HCT116 (cell line): ENCODE results near the gene LGMN. TPM values are rescaled to one million over a fixed set of nuclear protein-coding genes. Genes with fewer than 3 reads are reported as not detected.

Source experiments
- ATAC-seq: fragments of 200-7000 bp; cut with Tn5 transposase; 2 replicates; pipeline ENCODE4 v1.9.1; 2020; ENCODE audit warnings: mild to moderate bottlenecking, moderate library complexity
- BruUV-seq: library from RNA; stranded (reverse); fragments of 400-500 nt; replicated peaks from 2 replicates; lab custom pipeline; 2021; lab: Mats Ljungman, UMichigan
- CTCF ChIA-PET: fragments of 300-600 bp; sonication (Branson Sonifier 250); formaldehyde crosslinking; loops from one replicate; lab custom pipeline; 2021; ENCODE audit warnings: antibody characterized with exemption; lab: Charles Lee
- POLR2A ChIA-PET: fragments of 300-600, 350-600 bp; sonication (Branson Sonifier 250); formaldehyde crosslinking; loops from one replicate; lab custom pipeline; 2021; ENCODE audit warnings: antibody characterized with exemption; lab: Charles Lee
- RAD21 ChIA-PET, 2 experiments: fragments of 300-600 bp; sonication (Branson Sonifier 250); formaldehyde crosslinking; loops; one replicate each; lab custom pipeline; 2023; ENCODE audit warnings: low total read pairs in 2 of 2; ENCODE audit not compliant: uncharacterized antibody in 2 of 2, unreplicated experiment in 2 of 2, low non-redundant PET in 1 of 2; lab: Charles Lee
- DNase-seq: peaks from one replicate; pipeline ENCODE4 v3.0.0-alpha.2; 2010; ENCODE audit warnings: low read depth, low spot score
- H2AFZ ChIP-seq: fragments of 200-600 bp; shearing (Covaris generic), sonication (generic); 2 replicates; pipeline ENCODE4 v1.6.1; 2017; ENCODE audit warnings: low read depth, mixed run types, mixed read lengths, antibody characterized with exemption, low read length; ENCODE audit not compliant: poor library complexity, severe bottlenecking
- H3K27ac ChIP-seq: 2 replicates; pipeline ENCODE4 v1.5.1; 2012; ENCODE audit warnings: low read depth, low read length
- H3K27me3 ChIP-seq: fragments of 200-600 bp; sonication (generic); 2 replicates; pipeline ENCODE4 v1.6.1; 2016; ENCODE audit warnings: mixed run types, low read length, mixed read lengths; ENCODE audit not compliant: insufficient read depth
- H3K36me3 ChIP-seq, 2 experiments: fragments of 200-500 bp in 1 of 2; fragments of 200-600 bp in 1 of 2; sonication (Bioruptor generic) in 1 of 2; sonication (generic) in 1 of 2; 2 replicates each; pipeline versions ENCODE4 v1.5.1 to v1.6.1; 2014 to 2016; ENCODE audit warnings: low read length in 2 of 2, inconsistent platforms in 1 of 2, mixed read lengths in 1 of 2, mixed run types in 1 of 2; ENCODE audit not compliant: insufficient read depth in 2 of 2, control insufficient read depth in 1 of 2
- H3K4me1 ChIP-seq, 2 experiments: fragments of 200-600 bp in 1 of 2; sonication (generic) in 1 of 2; 2 replicates each; pipeline versions ENCODE4 v1.5.1 to v1.6.1; 2012 to 2017; ENCODE audit warnings: low read length in 2 of 2, inconsistent platforms in 1 of 2, mild to moderate bottlenecking in 1 of 2, mixed read lengths in 1 of 2, mixed run types in 1 of 2, moderate library complexity in 1 of 2; ENCODE audit not compliant: insufficient read depth in 2 of 2, control insufficient read depth in 1 of 2
- H3K4me2 ChIP-seq: fragments of 200-600 bp; sonication (generic); 2 replicates; pipeline ENCODE4 v1.6.1; 2017; ENCODE audit warnings: mixed run types, low read length, mixed read lengths
- H3K4me3 ChIP-seq, 2 experiments: fragments of 200-600 bp in 1 of 2; sonication (generic) in 1 of 2; replicated peaks in 1 of 2; 2 replicates each; pipeline ENCODE4 v1.5.1; 2011 to 2016; ENCODE audit warnings: low read length in 2 of 2, control low read depth in 1 of 2, low read depth in 1 of 2, mild to moderate bottlenecking in 1 of 2, mixed read lengths in 1 of 2, mixed run types in 1 of 2
- H3K79me2 ChIP-seq: fragments of 200-600 bp; sonication (generic); 2 replicates; pipeline ENCODE4 v1.6.1; 2017; ENCODE audit warnings: mild to moderate bottlenecking, mixed run types, low read length, moderate library complexity, mixed read lengths; ENCODE audit not compliant: insufficient read depth
- H3K9ac ChIP-seq: fragments of 200-600 bp; sonication (generic); 2 replicates; pipeline ENCODE4 v1.6.1; 2016; ENCODE audit warnings: low read length, mixed read lengths
- H3K9me2 ChIP-seq: fragments of 200-600 bp; sonication (generic), shearing (Covaris generic); 2 replicates; pipeline ENCODE4 v1.6.1; 2017; ENCODE audit warnings: mixed run types, mild to moderate bottlenecking, moderate library complexity; ENCODE audit not compliant: insufficient read depth
- H3K9me3 ChIP-seq, 2 experiments: fragments of 200-500 bp in 1 of 2; fragments of 200-600 bp in 1 of 2; sonication (Bioruptor generic) in 1 of 2; sonication (generic) in 1 of 2; 2 replicates each; pipeline ENCODE4 v1.6.1; 2014 to 2017; ENCODE audit warnings: low read length in 2 of 2, mixed read lengths in 2 of 2, inconsistent platforms in 1 of 2, low read depth in 1 of 2, mild to moderate bottlenecking in 1 of 2, mixed run types in 1 of 2, moderate library complexity in 1 of 2; ENCODE audit not compliant: control insufficient read depth in 1 of 2, insufficient read depth in 1 of 2
- H4K20me1 ChIP-seq: fragments of 200-600 bp; sonication (generic), shearing (Covaris generic); 2 replicates; pipeline ENCODE4 v1.6.1; 2017; ENCODE audit warnings: mixed run types, mild to moderate bottlenecking, moderate library complexity; ENCODE audit not compliant: insufficient read depth
- CBX3 ChIP-seq: IDR thresholded peaks from 2 replicates; pipeline ENCODE4 v1.6.1; 2012; ENCODE audit warnings: low read depth
- CTCF ChIP-seq, 3 experiments: fragments of 200-600 bp in 1 of 3; sonication (generic) in 1 of 3; IDR thresholded peaks in 2 of 3; conservative IDR thresholded peaks in 1 of 3; 2 replicates each; pipeline ENCODE4 v1.5.1; 2012 to 2017; ENCODE audit warnings: low read depth in 2 of 3, low read length in 2 of 3, antibody characterized with exemption in 1 of 3, borderline replicate concordance in 1 of 3, control low read depth in 1 of 3, mild to moderate bottlenecking in 1 of 3, mixed read lengths in 1 of 3, mixed run types in 1 of 3, moderate library complexity in 1 of 3; ENCODE audit not compliant: insufficient read depth in 1 of 3
- EGR1 ChIP-seq: IDR thresholded peaks from 2 replicates; pipeline ENCODE4 v1.6.1; 2012; ENCODE audit warnings: low read depth
- ELF1 ChIP-seq: IDR thresholded peaks from 2 replicates; pipeline ENCODE4 v1.6.1; 2012; ENCODE audit warnings: low read depth, borderline replicate concordance
- EZH2phosphoT487 ChIP-seq: fragments of 200-600 bp; IDR thresholded peaks from 2 replicates; pipeline ENCODE4 v1.6.1; 2018; ENCODE audit warnings: antibody characterized with exemption, borderline replicate concordance
- FOSL1 ChIP-seq: IDR thresholded peaks from 2 replicates; pipeline ENCODE4 v1.6.1; 2012; ENCODE audit warnings: low read depth
- JUND ChIP-seq: IDR thresholded peaks from 2 replicates; pipeline ENCODE4 v1.6.1; 2012
- MAX ChIP-seq: IDR thresholded peaks from 2 replicates; pipeline ENCODE4 v1.6.1; 2012
- POLR2AphosphoS5 ChIP-seq: IDR thresholded peaks from 2 replicates; pipeline ENCODE4 v1.6.1; 2011; ENCODE audit warnings: mild to moderate bottlenecking, low read depth, low read length, moderate library complexity
- RAD21 ChIP-seq: IDR thresholded peaks from 2 replicates; pipeline ENCODE4 v1.6.1; 2012; ENCODE audit warnings: low read depth, mild to moderate bottlenecking
- REST ChIP-seq: IDR thresholded peaks from 2 replicates; pipeline ENCODE4 v1.6.1; 2012; ENCODE audit warnings: low read depth
- SP1 ChIP-seq: IDR thresholded peaks from 2 replicates; pipeline ENCODE4 v1.6.1; 2012; ENCODE audit warnings: low read depth
- SRF ChIP-seq: IDR thresholded peaks from 2 replicates; pipeline ENCODE4 v1.6.1; 2012; ENCODE audit warnings: low read depth
- TCF7L2 ChIP-seq: IDR thresholded peaks from 2 replicates; pipeline ENCODE4 v1.7.0; 2011; ENCODE audit warnings: borderline replicate concordance, inconsistent platforms; ENCODE audit not compliant: insufficient read depth, insufficient read length; ENCODE audit errors: extremely low read depth
- YY1 ChIP-seq: IDR thresholded peaks from 2 replicates; pipeline ENCODE4 v1.6.1; 2011; ENCODE audit warnings: low read length, low read depth, moderate library complexity, mild to moderate bottlenecking; ENCODE audit not compliant: insufficient replicate concordance; ENCODE audit errors: extremely low read depth
- ZFX ChIP-seq: fragments of 450-650 bp; IDR thresholded peaks from 2 replicates; pipeline ENCODE4 v1.6.1; 2017
- ZNF274 ChIP-seq: fragments of 200-500 bp; sonication (Bioruptor generic); IDR thresholded peaks from 2 replicates; pipeline ENCODE4 v1.6.1; 2014; ENCODE audit warnings: mild to moderate bottlenecking, low read depth, low read length, inconsistent platforms
- intact Hi-C: fragments of 100-400 bp; cut with micrococcal nuclease; formaldehyde crosslinking; loops from 2 replicates; pipeline ENCODE4 v1.10.0; 2022
- total RNA-seq: library from RNA; stranded (reverse); gene quantifications from one replicate; pipeline ENCODE4 v1.2.1, GENCODE V29; 2021; ENCODE audit not compliant: unreplicated experiment
- TF ChIP-seq, protein P1 (sequence below): IDR thresholded peaks from 2 replicates; pipeline ENCODE4 v1.6.1; 2012
- TF ChIP-seq, protein P2 (sequence below): IDR thresholded peaks from 2 replicates; pipeline ENCODE4 v1.6.1; 2011; ENCODE audit warnings: mild to moderate bottlenecking, low read length, moderate library complexity; ENCODE audit not compliant: insufficient replicate concordance; ENCODE audit errors: extremely low read depth

LGMN gene
- total RNA-seq, 1 experiment from 2014 or later, result 44.9 TPM

DNA sequence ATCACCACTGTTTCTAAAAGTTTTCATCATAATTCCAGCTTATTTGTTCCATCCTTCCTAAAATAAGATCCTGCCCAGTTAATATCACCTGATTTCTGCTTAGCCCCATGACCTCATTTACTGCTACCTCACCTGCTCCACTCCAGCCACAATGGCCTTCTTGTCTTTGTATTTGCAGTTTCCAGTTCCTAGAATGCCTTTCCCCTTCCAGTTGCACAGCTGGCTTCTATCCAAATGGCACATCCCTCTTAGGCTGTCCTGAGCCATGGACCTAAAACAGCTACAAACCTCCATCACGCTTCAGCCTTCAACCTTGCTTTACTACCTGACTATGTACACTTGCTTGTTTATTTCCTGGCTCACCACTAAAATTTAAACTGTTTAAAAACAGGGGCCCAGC, 6.5 kb upstream of the LGMN start:
- Histone ChIP-seq H3K9me3 (no peaks in the 10 kb centered on the region), H2AFZ (peak overlapping the region; percentile 9), H3K4me3 (no peak overlapping the region), H3K4me1 (peaks cover 6 to 19% of the 10 kb centered on the region in 2 experiments), H3K4me2 (no peak overlapping the region), H3K27ac (no peak overlapping the region), H3K9ac (no peak overlapping the region), H4K20me1 (no peaks in the 10 kb centered on the region), H3K27me3 (no peaks in the 10 kb centered on the region), H3K79me2 (no peaks in the 10 kb centered on the region), H3K9me2 (no peaks in the 10 kb centered on the region), H3K36me3 (no peaks in the 10 kb centered on the region)
- BruUV-seq, result no TSS peak
- ATAC-seq (no peak), DNase-seq (no peak)
- CTCF ChIA-PET, result no interaction called here
- POLR2A ChIA-PET, result no interaction called here
- intact Hi-C loops, result no loop called here
- RAD21 ChIA-PET, result no interaction called here
- TF ChIP-seq CTCF (IDR thresholded peaks at IDR 0.05 in 2 of 3, conservative IDR thresholded peaks at IDR 0.05 in 1 of 3; ENCODE audit: borderline replicate concordance in 1 of 3, insufficient read depth in 1 of 3, low read depth in 2 of 3, low read length in 2 of 3) (no peak), EZH2phosphoT487 (no peak), ZFX (no peak), ELF1 (no peak), CBX3 (no peak), SRF (no peak), ZNF274 (no peak), JUND (no peak), MAX (no peak), TCF7L2 (no peak), POLR2AphosphoS5 (no peak), YY1 (no peak), RAD21 (no peak), FOSL1 (no peak), SP1 (no peak), EGR1 (no peak), REST (no peak)
- TF ChIP-seq, protein P1, sequence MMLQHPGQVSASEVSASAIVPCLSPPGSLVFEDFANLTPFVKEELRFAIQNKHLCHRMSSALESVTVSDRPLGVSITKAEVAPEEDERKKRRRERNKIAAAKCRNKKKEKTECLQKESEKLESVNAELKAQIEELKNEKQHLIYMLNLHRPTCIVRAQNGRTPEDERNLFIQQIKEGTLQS, result no peak
- TF ChIP-seq, protein P2, sequence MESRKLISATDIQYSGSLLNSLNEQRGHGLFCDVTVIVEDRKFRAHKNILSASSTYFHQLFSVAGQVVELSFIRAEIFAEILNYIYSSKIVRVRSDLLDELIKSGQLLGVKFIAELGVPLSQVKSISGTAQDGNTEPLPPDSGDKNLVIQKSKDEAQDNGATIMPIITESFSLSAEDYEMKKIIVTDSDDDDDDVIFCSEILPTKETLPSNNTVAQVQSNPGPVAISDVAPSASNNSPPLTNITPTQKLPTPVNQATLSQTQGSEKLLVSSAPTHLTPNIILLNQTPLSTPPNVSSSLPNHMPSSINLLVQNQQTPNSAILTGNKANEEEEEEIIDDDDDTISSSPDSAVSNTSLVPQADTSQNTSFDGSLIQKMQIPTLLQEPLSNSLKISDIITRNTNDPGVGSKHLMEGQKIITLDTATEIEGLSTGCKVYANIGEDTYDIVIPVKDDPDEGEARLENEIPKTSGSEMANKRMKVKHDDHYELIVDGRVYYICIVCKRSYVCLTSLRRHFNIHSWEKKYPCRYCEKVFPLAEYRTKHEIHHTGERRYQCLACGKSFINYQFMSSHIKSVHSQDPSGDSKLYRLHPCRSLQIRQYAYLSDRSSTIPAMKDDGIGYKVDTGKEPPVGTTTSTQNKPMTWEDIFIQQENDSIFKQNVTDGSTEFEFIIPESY, result no peak
